GM23338 (cell line): ENCODE results near the gene SCN4A. TPM values are rescaled to one million over a fixed set of nuclear protein-coding genes. Genes with fewer than 3 reads are reported as not detected.

Experiments
- ATAC-seq: fragments of 200-7000 bp; cut with Tn5 transposase; 3 replicates; pipeline ENCODE4 v1.9.1; 2020
- DNase-seq: peaks from one replicate; pipeline ENCODE4 v3.0.0-alpha.2; 2015; ENCODE audit warnings: low spot score
- H2AFZ ChIP-seq: fragments of 200-600 bp; sonication (generic); 2 replicates; pipeline ENCODE4 v1.8.0; 2016; ENCODE audit warnings: antibody characterized with exemption, mild to moderate bottlenecking, moderate library complexity
- H3F3A ChIP-seq: fragments of 200-600 bp; sonication (generic); replicated peaks from 2 replicates; pipeline ENCODE4 v1.8.0; 2017; ENCODE audit warnings: antibody characterized with exemption, mixed run types, low read depth
- H3K27ac ChIP-seq: fragments of 200-600 bp; sonication (generic); 2 replicates; pipeline ENCODE4 v1.6.1; 2016; ENCODE audit warnings: low read depth
- H3K27me3 ChIP-seq: fragments of 200-600 bp; sonication (generic); 2 replicates; pipeline ENCODE4 v1.8.0; 2016; ENCODE audit warnings: mild to moderate bottlenecking, mixed run types, moderate library complexity; ENCODE audit not compliant: insufficient read depth
- H3K36me3 ChIP-seq: fragments of 200-600 bp; sonication (generic); 2 replicates; pipeline ENCODE4 v1.8.0; 2016; ENCODE audit warnings: mild to moderate bottlenecking; ENCODE audit not compliant: insufficient read depth
- H3K4me1 ChIP-seq: fragments of 200-600 bp; sonication (generic); 2 replicates; pipeline ENCODE4 v1.8.0; 2016; ENCODE audit warnings: mild to moderate bottlenecking, moderate library complexity; ENCODE audit not compliant: insufficient read depth
- H3K4me2 ChIP-seq: fragments of 200-600 bp; sonication (generic); 2 replicates; pipeline ENCODE4 v1.7.1; 2017; ENCODE audit warnings: mixed run types
- H3K4me3 ChIP-seq: fragments of 200-600 bp; sonication (generic); 2 replicates; pipeline ENCODE4 v1.6.1; 2016; ENCODE audit warnings: mixed run types
- H3K79me2 ChIP-seq: fragments of 200-600 bp; sonication (generic); replicated peaks from 2 replicates; pipeline ENCODE4 v1.8.0; 2017; ENCODE audit warnings: mild to moderate bottlenecking; ENCODE audit not compliant: insufficient read depth
- H3K9me2 ChIP-seq: fragments of 200-600 bp; sonication (generic); 2 replicates; pipeline ENCODE4 v1.8.0; 2017; ENCODE audit not compliant: insufficient read depth
- H4K20me1 ChIP-seq: fragments of 200-600 bp; sonication (generic); replicated peaks from 2 replicates; pipeline ENCODE4 v1.8.0; 2017; ENCODE audit warnings: mild to moderate bottlenecking; ENCODE audit not compliant: insufficient read depth
- H3K27ac Mint-ChIP-seq: 2 replicates; pipeline ENCODE4 v1.8.0; 2020; ENCODE audit warnings: inconsistent platforms, mild to moderate bottlenecking, moderate library complexity, mixed read lengths
- H3K27me3 Mint-ChIP-seq: 3 replicates; pipeline ENCODE4 v1.8.0; 2022; ENCODE audit warnings: low read depth, mild to moderate bottlenecking, moderate library complexity, mixed read lengths, inconsistent platforms; ENCODE audit not compliant: insufficient read depth, poor library complexity
- H3K36me3 Mint-ChIP-seq: 3 replicates; pipeline ENCODE4 v1.8.0; 2021; ENCODE audit warnings: low read depth, mild to moderate bottlenecking, inconsistent platforms, moderate library complexity, mixed read lengths
- H3K4me1 Mint-ChIP-seq: 3 replicates; pipeline ENCODE4 v1.8.0; 2020; ENCODE audit warnings: mild to moderate bottlenecking, inconsistent platforms, mixed read lengths
- H3K4me3 Mint-ChIP-seq: 3 replicates; pipeline ENCODE4 v1.8.0; 2021; ENCODE audit warnings: moderate library complexity, mild to moderate bottlenecking, inconsistent platforms, mixed read lengths
- H3K9me3 Mint-ChIP-seq: 3 replicates; pipeline ENCODE4 v1.8.0; 2020; ENCODE audit warnings: moderate library complexity, mild to moderate bottlenecking, inconsistent platforms, mixed read lengths
- CREB1 ChIP-seq: fragments of 250-450 bp; sonication (Bioruptor Pico); IDR thresholded peaks from 2 replicates; pipeline ENCODE4 v1.5.0; 2020; ENCODE audit warnings: low read depth, mild to moderate bottlenecking, moderate library complexity
- EZH2 ChIP-seq: fragments of 200-600 bp; sonication (generic); IDR thresholded peaks from one replicate; pipeline ENCODE4 v1.8.0; 2017; ENCODE audit warnings: antibody characterized with exemption, mild to moderate bottlenecking, low read depth; ENCODE audit not compliant: unreplicated experiment
- EZH2phosphoT487 ChIP-seq: fragments of 200-600 bp; sonication (generic); IDR thresholded peaks from one replicate; pipeline ENCODE4 v1.8.1; 2018; ENCODE audit warnings: antibody characterized with exemption; ENCODE audit not compliant: unreplicated experiment
- JUNB ChIP-seq: IDR thresholded peaks from one replicate; pipeline ENCODE4 v1.6.1; 2016; ENCODE audit warnings: antibody characterized with exemption; ENCODE audit not compliant: unreplicated experiment
- NANOG ChIP-seq: IDR thresholded peaks from 2 replicates; pipeline ENCODE4 v1.6.1; 2016; ENCODE audit warnings: antibody characterized with exemption, borderline replicate concordance
- POLR2AphosphoS5 ChIP-seq: IDR thresholded peaks from 2 replicates; pipeline ENCODE4 v1.6.1; 2016; ENCODE audit warnings: antibody characterized with exemption, low read depth
- REST ChIP-seq: IDR thresholded peaks from one replicate; pipeline ENCODE4 v1.6.1; 2018; ENCODE audit warnings: antibody characterized with exemption; ENCODE audit not compliant: unreplicated experiment
- STAT1 ChIP-seq: IDR thresholded peaks from one replicate; pipeline ENCODE4 v1.6.1; 2016; ENCODE audit warnings: antibody characterized with exemption; ENCODE audit not compliant: unreplicated experiment
- ZNF114 ChIP-seq: fragments of 250-450 bp; sonication (Bioruptor Pico); IDR thresholded peaks from 2 replicates; pipeline ENCODE4 v1.5.0; 2020; ENCODE audit warnings: mild to moderate bottlenecking, moderate library complexity
- ZNF331 ChIP-seq: fragments of 250-450 bp; sonication (Bioruptor Pico); IDR thresholded peaks from 2 replicates; pipeline ENCODE4 v1.5.0; 2020; ENCODE audit warnings: low read depth, mild to moderate bottlenecking, moderate library complexity
- ZNF462 ChIP-seq: fragments of 250-450 bp; sonication (Bioruptor Pico); IDR thresholded peaks from 2 replicates; pipeline ENCODE4 v1.5.0; 2020; ENCODE audit warnings: mild to moderate bottlenecking, moderate library complexity
- polyA plus RNA-seq: library from polyadenylated mRNA; unstranded; fragments of >200 nt; fragmentation: Nextera tagmentation; extraction: Ambion mirVana; gene quantifications from 2 replicates; pipeline ENCODE4 v1.2.1, GENCODE V29; 2016
- total RNA-seq: library from RNA; depleted of rRNA; stranded (reverse); fragments of >200 nt; shearing (Covaris generic); gene quantifications from 2 replicates; pipeline ENCODE4 v1.2.3, GENCODE V29; 2014
- TF ChIP-seq, protein P1 (sequence below), 2 experiments: fragments of 200-600 bp in 1 of 2; sonication (generic) in 1 of 2; conservative IDR thresholded peaks; 2 replicates each; pipeline versions ENCODE4 v1.5.1 to v1.6.1; 2016 to 2017; ENCODE audit warnings: antibody characterized with exemption in 2 of 2, low read depth in 2 of 2, mild to moderate bottlenecking in 2 of 2, moderate library complexity in 1 of 2
- TF ChIP-seq, protein P2 (sequence below): IDR thresholded peaks from 2 replicates; pipeline ENCODE4 v1.6.1; 2016; ENCODE audit warnings: antibody characterized with exemption

The SCN4A gene
- total and polyA plus RNA-seq, 2 experiments from 2014 or later: 2.3 to 7.9 TPM

DNA sequence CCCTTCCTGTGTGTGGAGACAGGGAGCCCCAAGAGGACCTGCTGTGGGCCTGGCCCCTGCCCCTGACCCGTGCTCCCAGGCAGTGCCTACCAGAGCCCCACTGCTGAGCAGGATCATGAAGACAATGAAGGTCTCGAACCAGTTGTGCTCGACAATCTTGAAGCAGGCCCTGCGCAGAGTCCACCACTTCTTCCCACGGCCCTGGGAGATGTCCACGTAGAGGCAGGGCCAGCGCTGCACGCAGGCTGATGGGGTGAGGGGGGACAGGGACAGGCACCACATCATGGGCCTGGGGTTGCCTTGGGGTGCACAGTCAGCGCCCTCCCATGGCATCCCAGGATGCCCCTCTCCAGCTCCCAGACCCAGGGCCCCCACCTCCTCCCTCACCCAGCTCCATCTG, 24.2 kb downstream of the SCN4A start:
- Histone ChIP-seq H4K20me1 (no peaks in the 10 kb centered on the region), H2AFZ (no peak overlapping the region), H3K4me1 (no peaks in the 10 kb centered on the region), H3K79me2 (no peaks in the 10 kb centered on the region), H3K4me3 (no peak overlapping the region), H3K4me2 (no peak overlapping the region), H3K27ac (no peak overlapping the region), H3F3A (no peaks in the 10 kb centered on the region), H3K9me2 (no peaks in the 10 kb centered on the region), H3K36me3 (no peaks in the 10 kb centered on the region), H3K27me3 (no peaks in the 10 kb centered on the region)
- H3K36me3 Mint-ChIP-seq: peaks cover 6% of the 10 kb centered on the region; the same call in 2 of the 3 replicates
- no peak overlapping the region for H3K27ac Mint-ChIP-seq
- DNase-seq (no peak), ATAC-seq (no peak)
- no peak overlapping the region for H3K4me3 Mint-ChIP-seq
- TF ChIP-seq ZNF462 (CRISPR knock-in tag) (no peak), ZNF114 (CRISPR knock-in tag) (no peak), EZH2 (no peak), REST (no peak), JUNB (no peak), ZNF331 (CRISPR knock-in tag) (no peak), POLR2AphosphoS5 (no peak), NANOG (no peak), CREB1 (no peak), EZH2phosphoT487 (no peak), STAT1 (no peak)
- TF ChIP-seq, protein P1, sequence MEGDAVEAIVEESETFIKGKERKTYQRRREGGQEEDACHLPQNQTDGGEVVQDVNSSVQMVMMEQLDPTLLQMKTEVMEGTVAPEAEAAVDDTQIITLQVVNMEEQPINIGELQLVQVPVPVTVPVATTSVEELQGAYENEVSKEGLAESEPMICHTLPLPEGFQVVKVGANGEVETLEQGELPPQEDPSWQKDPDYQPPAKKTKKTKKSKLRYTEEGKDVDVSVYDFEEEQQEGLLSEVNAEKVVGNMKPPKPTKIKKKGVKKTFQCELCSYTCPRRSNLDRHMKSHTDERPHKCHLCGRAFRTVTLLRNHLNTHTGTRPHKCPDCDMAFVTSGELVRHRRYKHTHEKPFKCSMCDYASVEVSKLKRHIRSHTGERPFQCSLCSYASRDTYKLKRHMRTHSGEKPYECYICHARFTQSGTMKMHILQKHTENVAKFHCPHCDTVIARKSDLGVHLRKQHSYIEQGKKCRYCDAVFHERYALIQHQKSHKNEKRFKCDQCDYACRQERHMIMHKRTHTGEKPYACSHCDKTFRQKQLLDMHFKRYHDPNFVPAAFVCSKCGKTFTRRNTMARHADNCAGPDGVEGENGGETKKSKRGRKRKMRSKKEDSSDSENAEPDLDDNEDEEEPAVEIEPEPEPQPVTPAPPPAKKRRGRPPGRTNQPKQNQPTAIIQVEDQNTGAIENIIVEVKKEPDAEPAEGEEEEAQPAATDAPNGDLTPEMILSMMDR (conservative IDR thresholded peaks at IDR 0.05; ENCODE audit: low read depth in 2 of 2): no peak
- TF ChIP-seq, protein P2, sequence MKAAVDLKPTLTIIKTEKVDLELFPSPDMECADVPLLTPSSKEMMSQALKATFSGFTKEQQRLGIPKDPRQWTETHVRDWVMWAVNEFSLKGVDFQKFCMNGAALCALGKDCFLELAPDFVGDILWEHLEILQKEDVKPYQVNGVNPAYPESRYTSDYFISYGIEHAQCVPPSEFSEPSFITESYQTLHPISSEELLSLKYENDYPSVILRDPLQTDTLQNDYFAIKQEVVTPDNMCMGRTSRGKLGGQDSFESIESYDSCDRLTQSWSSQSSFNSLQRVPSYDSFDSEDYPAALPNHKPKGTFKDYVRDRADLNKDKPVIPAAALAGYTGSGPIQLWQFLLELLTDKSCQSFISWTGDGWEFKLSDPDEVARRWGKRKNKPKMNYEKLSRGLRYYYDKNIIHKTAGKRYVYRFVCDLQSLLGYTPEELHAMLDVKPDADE: no peak
- H3K4me1 Mint-ChIP-seq: peaks cover 2% of the 10 kb centered on the region; the same call in 1 of the 3 replicates
- H3K27me3 Mint-ChIP-seq: peaks cover 1% of the 10 kb centered on the region
- H3K9me3 Mint-ChIP-seq: no peaks in the 10 kb centered on the region
